ENCODE results near the gene CCDC32. TPM values are rescaled to one million over a fixed set of nuclear protein-coding genes. Genes with fewer than 3 reads are reported as not detected.
A peak's percentile ranks its signal among the peaks of the same experiment; 100 is the strongest.

The CCDC32 gene
- total and polyA plus RNA-seq, 2 of the 13 experiments (the other 11 are each of a cell fraction or from before 2014, with no cell fraction given) = 10.8 to 23.2 TPM

DNA sequence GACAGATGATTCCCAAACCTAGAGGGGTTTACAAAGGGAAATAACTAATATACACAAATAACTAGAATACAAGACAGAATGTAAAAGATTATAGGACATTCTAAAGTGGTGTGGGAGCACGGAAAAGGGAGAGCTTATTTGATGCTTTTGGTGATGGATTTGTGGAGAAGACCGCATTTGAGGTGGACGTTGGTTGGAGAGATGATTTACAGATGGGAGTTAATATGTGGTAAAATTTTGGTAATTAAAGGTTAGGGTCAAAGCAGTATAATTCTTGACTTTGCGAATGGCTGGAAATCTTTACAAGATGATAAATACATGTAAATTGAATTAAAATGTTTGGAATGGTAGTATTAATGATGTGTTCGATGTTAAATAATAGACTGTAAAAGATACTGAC lies 30.4 kb upstream of the CCDC32 start:
- H3K4me3 ChIP-seq (replicated peaks in 1 of 3; ENCODE audit: insufficient read depth in 1 of 3, low read depth in 2 of 3, low read length in 3 of 3) = peak overlapping the region; percentile 74 to 83 (median 81)
- H2AFZ ChIP-seq (ENCODE audit: low read length) = no peak overlapping the region
- peaks cover 35% of the 10 kb centered on the region for H3K4me1 ChIP-seq (ENCODE audit: insufficient read depth, low read length)
- in situ Hi-C loops (cut with HindIII; ENCODE audit: extremely low pct_ligation_motif_present, low pct_unique_long_range_greater_than_20kb) = no loop called here
- H3K9me3 ChIP-seq (ENCODE audit: low read length) = no peaks in the 10 kb centered on the region
- no peak overlapping the region for H3K27ac ChIP-seq (ENCODE audit: extremely low read length, insufficient read depth, low read length)
- 2% methylated on average over 5 of the region's 5 CpGs for WGBS (ENCODE audit: low lambda C conversion rate)
- no peaks in the 10 kb centered on the region for H4K20me1 ChIP-seq (ENCODE audit: insufficient read depth, low read length)
- no TSS peak for BruUV-seq (replicated peaks)
- FAIRE-seq (no peak), DNase-seq (ENCODE audit: low spot score) (no peak), ATAC-seq (no peak)
- H3K9ac ChIP-seq (ENCODE audit: insufficient read depth, low read depth, low read length) = peak overlapping the region; percentile 93; the same call in 1 of the 2 replicates
- intact Hi-C loops (cut with micrococcal nuclease; ENCODE audit: unreplicated experiment) = loop anchor here (10.0 kb wide), 2 partner anchors 100 to 160 kb away; partner anchors contain the start of genes RAD51 and RMDN3
- TF ChIP-seq PHF8 (CRISPR knock-in tag; IDR thresholded peaks at IDR 0.05) (no peak), EED (CRISPR knock-in tag; IDR thresholded peaks at IDR 0.05) (no peak), ZNF569 (CRISPR knock-in tag; IDR thresholded peaks at IDR 0.05; ENCODE audit: borderline replicate concordance) (no peak), CENPX (CRISPR knock-in tag; IDR thresholded peaks at IDR 0.05) (no peak), NAIF1 (CRISPR knock-in tag; IDR thresholded peaks at IDR 0.05; ENCODE audit: borderline replicate concordance) (no peak), ARHGAP35 (CRISPR knock-in tag; IDR thresholded peaks at IDR 0.05; ENCODE audit: borderline replicate concordance) (no peak), ZNF329 (CRISPR knock-in tag; IDR thresholded peaks at IDR 0.05; ENCODE audit: low read depth) (no peak)
- TF ChIP-seq, protein P1, sequence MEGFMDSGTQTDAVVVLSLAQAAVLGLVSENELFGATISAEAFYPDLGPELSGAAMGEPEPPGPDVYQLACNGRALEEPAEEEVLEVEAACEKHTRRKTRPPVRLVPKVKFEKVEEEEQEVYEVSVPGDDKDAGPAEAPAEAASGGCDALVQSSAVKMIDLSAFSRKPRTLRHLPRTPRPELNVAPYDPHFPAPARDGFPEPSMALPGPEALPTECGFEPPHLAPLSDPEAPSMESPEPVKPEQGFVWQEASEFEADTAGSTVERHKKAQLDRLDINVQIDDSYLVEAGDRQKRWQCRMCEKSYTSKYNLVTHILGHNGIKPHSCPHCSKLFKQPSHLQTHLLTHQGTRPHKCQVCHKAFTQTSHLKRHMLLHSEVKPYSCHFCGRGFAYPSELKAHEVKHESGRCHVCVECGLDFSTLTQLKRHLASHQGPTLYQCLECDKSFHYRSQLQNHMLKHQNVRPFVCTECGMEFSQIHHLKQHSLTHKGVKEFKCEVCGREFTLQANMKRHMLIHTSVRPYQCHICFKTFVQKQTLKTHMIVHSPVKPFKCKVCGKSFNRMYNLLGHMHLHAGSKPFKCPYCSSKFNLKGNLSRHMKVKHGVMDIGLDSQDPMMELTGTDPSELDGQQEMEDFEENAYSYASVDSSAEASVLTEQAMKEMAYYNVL (CRISPR knock-in tag; IDR thresholded peaks at IDR 0.05; ENCODE audit: borderline replicate concordance) = no peak
- CTCF ChIA-PET (ENCODE audit: low intra/inter-chr PET ratio, low total read pairs) = no interaction called here
- H3K36me3 ChIP-seq (replicated peaks in 1 of 2; ENCODE audit: control insufficient read depth in 1 of 2, insufficient read depth in 2 of 2, low read length in 2 of 2) = no peaks in the 10 kb centered on the region
- H3K79me2 ChIP-seq (ENCODE audit: insufficient read depth, low read length) = peaks cover 53% of the 10 kb centered on the region
- POLR2A ChIA-PET = interaction anchor here (0.8 to 1.3 kb wide), 3 partner anchors 30 to 99 kb away, joined by 3 read pairs; partner anchors contain the start of genes CCDC32 and RAD51
- H3K4me2 ChIP-seq (ENCODE audit: low read depth, low read length) = peak overlapping the region; percentile 93
- H3K27me3 ChIP-seq (ENCODE audit: control insufficient read depth in 1 of 2, insufficient read depth in 2 of 2, low read length in 2 of 2) = no peaks in the 10 kb centered on the region; a peak in 1 of 5 replicates
